Activated CD4-positive, alpha-beta T cell treated with anti-CD3 and anti-CD28 coated beads, Interleukin-2, amount 10 ng/mL, durations not matched to agents 7 days and 5 days (primary cell): ENCODE data around the gene CNTROB. TPM values are rescaled to one million over a fixed set of nuclear protein-coding genes. Genes with fewer than 3 reads are reported as not detected.

Source experiments
- CTCF ChIA-PET: fragments of 350-600 bp; sonication (Branson Sonifier 250); formaldehyde crosslinking; loops from one replicate; lab custom pipeline; 2021; ENCODE audit warnings: antibody characterized with exemption; lab: Charles Lee
- POLR2A ChIA-PET: fragments of 350-600 bp; sonication (Branson Sonifier 250); formaldehyde crosslinking; loops from one replicate; lab custom pipeline; 2021; ENCODE audit warnings: antibody characterized with exemption; lab: Charles Lee
- DNase-seq: peaks from one replicate; pipeline ENCODE4 v3.0.0-alpha.2; 2020
- H3K27ac Mint-ChIP-seq: one replicate; pipeline ENCODE4 v1.8.0; 2021; ENCODE audit warnings: mild to moderate bottlenecking, moderate library complexity, mixed read lengths
- H3K27me3 Mint-ChIP-seq: one replicate; pipeline ENCODE4 v1.8.0; 2021; ENCODE audit warnings: mixed read lengths
- H3K36me3 Mint-ChIP-seq: one replicate; pipeline ENCODE4 v1.8.0; 2021; ENCODE audit warnings: low read depth, mixed read lengths
- H3K4me1 Mint-ChIP-seq: one replicate; pipeline ENCODE4 v1.8.0; 2021; ENCODE audit warnings: mixed read lengths
- H3K4me3 Mint-ChIP-seq: one replicate; pipeline ENCODE4 v1.8.0; 2021; ENCODE audit warnings: mild to moderate bottlenecking, moderate library complexity, mixed read lengths
- H3K9me3 Mint-ChIP-seq: one replicate; pipeline ENCODE4 v1.8.0; 2021; ENCODE audit warnings: mixed read lengths
- total RNA-seq, 2 experiments: library from RNA; stranded (reverse); gene quantifications; one replicate each; pipeline ENCODE4 v1.2.3, GENCODE V29; 2021

The CNTROB gene
- total RNA-seq, 2 experiments from 2014 or later: 74.3 to 77.4 TPM

DNA sequence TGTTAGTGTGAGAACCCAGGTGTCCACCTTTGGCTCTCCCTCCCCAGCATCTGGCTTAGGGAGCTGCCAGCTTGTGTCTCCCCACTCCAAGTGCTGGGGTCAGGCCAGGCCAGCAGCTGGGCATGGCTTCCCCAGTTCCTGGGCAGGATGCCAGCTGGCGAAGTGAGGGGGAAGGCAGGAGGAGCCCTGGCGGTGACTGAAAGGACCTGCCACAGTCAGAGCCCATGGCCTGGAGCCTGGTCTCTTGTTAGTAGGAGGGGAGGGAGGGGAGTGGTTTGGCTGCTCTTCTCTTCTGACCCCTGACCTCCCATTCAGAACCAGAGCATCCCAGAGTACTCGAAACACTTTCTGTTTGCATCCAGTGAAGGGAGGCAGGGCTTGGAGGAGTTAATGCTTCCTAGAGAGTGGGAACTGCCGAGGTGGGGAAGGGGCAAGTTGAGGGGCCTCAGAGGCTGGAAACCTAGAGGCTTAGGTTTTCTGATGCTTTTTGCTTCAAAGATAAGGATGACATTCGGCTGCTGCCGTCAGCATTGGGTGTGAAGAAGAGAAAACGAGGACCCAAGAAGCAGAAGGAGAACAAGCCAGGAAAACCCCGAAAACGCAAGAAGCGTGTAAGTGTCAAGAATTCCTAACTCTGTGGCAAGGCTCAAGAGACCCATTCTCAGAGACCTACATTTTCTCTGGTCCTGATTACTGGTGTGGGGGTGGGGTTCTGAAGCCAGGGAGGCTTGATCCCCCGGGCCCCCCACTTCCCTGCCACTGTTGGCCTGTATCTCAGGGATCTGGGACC, 42.6 kb upstream of the CNTROB start:
- Mint-ChIP-seq H3K4me1 (peaks cover 16% of the 10 kb centered on the region), H3K27ac (no peak overlapping the region), H3K27me3 (no peaks in the 10 kb centered on the region), H3K36me3 (peaks cover 41% of the 10 kb centered on the region), H3K4me3 (no peak overlapping the region), H3K9me3 (no peaks in the 10 kb centered on the region)
- ChIA-PET CTCF (no interaction called here), POLR2A (no interaction called here)
- peak; percentile 27 for DNase-seq

- H3K4me3 Mint-ChIP-seq: no peak overlapping the region
- peaks cover 28% of the 10 kb centered on the region for H3K4me1 Mint-ChIP-seq
- DNase-seq: no peak
- no peak overlapping the region for H3K27ac Mint-ChIP-seq
- H3K9me3 Mint-ChIP-seq: no peaks in the 10 kb centered on the region
- ChIA-PET POLR2A (no interaction called here), CTCF (no interaction called here)
- peaks cover 74% of the 10 kb centered on the region for H3K36me3 Mint-ChIP-seq
- H3K27me3 Mint-ChIP-seq: no peaks in the 10 kb centered on the region
Measured at GRCh38 chr17:7893187-7893880, 38.7 kb upstream of the CNTROB start.

DNA sequence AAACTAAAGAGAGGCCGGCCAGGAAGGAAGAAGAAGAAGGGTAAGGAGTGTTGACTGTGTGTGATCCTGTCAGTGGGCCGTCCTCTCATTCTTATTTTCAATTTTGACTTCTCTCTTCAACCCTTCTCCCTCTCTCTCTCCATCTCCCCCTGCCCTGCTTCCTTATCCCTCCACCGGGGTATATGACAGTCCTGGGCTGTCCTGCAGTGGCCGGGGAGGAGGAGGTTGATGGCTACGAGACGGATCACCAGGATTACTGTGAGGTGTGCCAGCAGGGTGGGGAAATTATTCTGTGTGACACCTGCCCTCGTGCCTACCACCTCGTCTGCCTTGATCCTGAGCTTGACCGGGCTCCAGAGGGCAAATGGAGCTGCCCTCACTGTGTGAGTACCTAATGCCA, 37.8 kb upstream of the CNTROB start:
- Mint-ChIP-seq H3K4me3 (no peak overlapping the region), H3K36me3 (peaks cover 82% of the 10 kb centered on the region), H3K4me1 (peaks cover 28% of the 10 kb centered on the region), H3K27me3 (no peaks in the 10 kb centered on the region), H3K27ac (no peak overlapping the region), H3K9me3 (no peaks in the 10 kb centered on the region)
- POLR2A ChIA-PET: no interaction called here
- CTCF ChIA-PET: no interaction called here
- DNase-seq: no peak

- Mint-ChIP-seq H3K4me1 (peaks cover 28% of the 10 kb centered on the region), H3K36me3 (peaks cover 82% of the 10 kb centered on the region), H3K27me3 (no peaks in the 10 kb centered on the region), H3K4me3 (no peak overlapping the region), H3K27ac (no peak overlapping the region), H3K9me3 (no peaks in the 10 kb centered on the region)
- ChIA-PET CTCF (interaction anchor here (0.5 kb wide), 1 partner anchor 20 kb away, joined by 3 read pairs; no protein-coding TSS in a partner anchor), POLR2A (no interaction called here)
- DNase-seq: no peak
Measured at GRCh38 chr17:7894866-7895265, 37.1 kb upstream of the CNTROB start.

- no peaks in the 10 kb centered on the region for H3K9me3 Mint-ChIP-seq
- no peak overlapping the region for H3K27ac Mint-ChIP-seq
- H3K27me3 Mint-ChIP-seq: no peaks in the 10 kb centered on the region
- POLR2A ChIA-PET: no interaction called here
- H3K36me3 Mint-ChIP-seq: peaks cover 80% of the 10 kb centered on the region
- no peak for DNase-seq
- H3K4me3 Mint-ChIP-seq: no peak overlapping the region
- peaks cover 21% of the 10 kb centered on the region for H3K4me1 Mint-ChIP-seq
- CTCF ChIA-PET: interaction anchor here (1.4 to 2.1 kb wide), 2 partner anchors 10 to 92 kb away, joined by 4 to 6 read pairs; no protein-coding TSS in a partner anchor
Measured at GRCh38 chr17:7897090-7897489, 34.9 kb upstream of the CNTROB start.

GRCh38 chr17:7897773-7898172, 34.2 kb upstream of the CNTROB start:
- DNase-seq: no peak
- Mint-ChIP-seq H3K4me1 (peaks cover 21% of the 10 kb centered on the region), H3K27me3 (no peaks in the 10 kb centered on the region), H3K27ac (no peak overlapping the region), H3K36me3 (peaks cover 82% of the 10 kb centered on the region), H3K4me3 (no peak overlapping the region), H3K9me3 (no peaks in the 10 kb centered on the region)
- POLR2A ChIA-PET: no interaction called here
- CTCF ChIA-PET: interaction anchor here (1.0 to 2.1 kb wide), 3 partner anchors 9 to 91 kb away, joined by 4 to 6 read pairs (median 4); no protein-coding TSS in a partner anchor

DNA sequence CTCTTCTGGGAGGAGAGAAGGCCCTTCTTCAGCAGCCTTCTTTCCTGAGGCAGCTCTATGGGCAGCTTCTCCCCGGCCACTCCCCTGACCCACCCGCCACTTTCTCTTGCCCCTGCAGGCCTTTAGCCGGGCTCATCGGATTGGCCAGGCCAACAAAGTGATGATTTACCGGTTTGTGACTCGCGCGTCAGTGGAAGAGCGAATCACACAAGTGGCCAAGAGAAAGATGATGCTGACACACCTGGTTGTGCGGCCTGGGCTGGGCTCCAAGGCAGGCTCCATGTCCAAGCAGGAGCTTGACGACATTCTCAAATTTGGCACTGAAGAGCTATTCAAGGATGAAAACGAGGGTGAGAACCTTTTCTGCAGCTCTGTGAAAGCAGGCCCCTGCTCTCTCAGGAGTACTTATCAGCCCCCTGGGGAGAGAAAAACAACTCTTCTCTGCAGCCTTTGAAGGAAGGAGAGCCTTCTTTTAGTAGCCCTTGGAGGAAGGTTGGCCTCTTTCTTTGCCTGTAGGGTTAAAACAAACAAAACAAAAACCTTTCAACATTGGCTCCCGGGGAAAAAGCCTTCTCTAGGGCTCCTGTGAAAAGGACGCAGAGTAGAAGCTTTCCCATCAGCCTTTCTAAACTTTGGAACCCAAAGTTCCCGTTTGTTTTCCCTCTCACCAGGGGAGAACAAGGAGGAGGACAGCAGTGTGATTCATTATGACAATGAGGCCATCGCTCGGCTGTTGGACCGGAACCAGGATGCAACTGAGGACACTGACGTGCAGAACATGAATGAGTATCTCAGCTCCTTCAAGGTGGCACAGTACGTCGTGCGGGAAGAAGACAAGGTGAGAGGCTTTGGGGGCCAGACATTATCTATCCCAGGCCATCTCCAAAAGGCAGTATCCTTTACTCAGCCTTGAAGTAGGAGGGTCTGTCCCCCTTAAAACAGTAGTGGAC, 28.6 kb upstream of the CNTROB start:
- Mint-ChIP-seq H3K27me3 (no peaks in the 10 kb centered on the region), H3K27ac (peak overlapping the region; percentile 39), H3K4me3 (no peak overlapping the region), H3K4me1 (no peaks in the 10 kb centered on the region), H3K36me3 (peaks cover 75% of the 10 kb centered on the region), H3K9me3 (no peaks in the 10 kb centered on the region)
- POLR2A ChIA-PET: no interaction called here
- no peak for DNase-seq
- CTCF ChIA-PET: interaction anchor here (0.9 to 4.3 kb wide), 3 partner anchors 9 to 439 kb away, joined by 3 to 17 read pairs (median 3); no protein-coding TSS in a partner anchor

GRCh38 chr17:7909089-7909488, 22.9 kb upstream of the CNTROB start:
- Mint-ChIP-seq H3K9me3 (no peaks in the 10 kb centered on the region), H3K27ac (no peak overlapping the region), H3K36me3 (peaks cover 54% of the 10 kb centered on the region), H3K4me1 (peaks cover 14% of the 10 kb centered on the region), H3K4me3 (no peak overlapping the region), H3K27me3 (no peaks in the 10 kb centered on the region)
- POLR2A ChIA-PET: no interaction called here
- DNase-seq: no peak
- CTCF ChIA-PET: no interaction called here

DNA sequence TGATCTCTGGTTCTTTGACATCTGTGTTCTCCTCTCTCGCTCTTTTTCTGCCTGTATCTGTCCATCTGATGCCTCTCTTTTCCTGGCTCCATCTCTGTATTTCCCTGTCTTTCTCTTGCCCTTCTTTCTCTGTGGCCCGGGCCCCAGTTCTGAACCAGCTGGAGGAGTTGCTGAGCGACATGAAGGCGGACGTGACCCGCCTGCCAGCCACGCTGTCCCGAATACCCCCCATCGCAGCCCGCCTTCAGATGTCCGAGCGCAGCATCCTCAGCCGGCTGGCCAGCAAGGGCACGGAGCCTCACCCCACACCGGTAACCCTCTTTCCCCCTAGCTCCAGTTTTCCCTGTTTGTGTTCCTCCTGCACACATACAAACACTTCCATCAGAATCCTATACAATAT, 21.7 kb upstream of the CNTROB start:
- Mint-ChIP-seq H3K4me1 (peaks cover 24% of the 10 kb centered on the region), H3K4me3 (no peak overlapping the region), H3K27ac (no peak overlapping the region), H3K27me3 (no peaks in the 10 kb centered on the region), H3K9me3 (no peaks in the 10 kb centered on the region), H3K36me3 (peaks cover 44% of the 10 kb centered on the region)
- DNase-seq: no peak
- CTCF ChIA-PET: no interaction called here
- POLR2A ChIA-PET: no interaction called here

DNA sequence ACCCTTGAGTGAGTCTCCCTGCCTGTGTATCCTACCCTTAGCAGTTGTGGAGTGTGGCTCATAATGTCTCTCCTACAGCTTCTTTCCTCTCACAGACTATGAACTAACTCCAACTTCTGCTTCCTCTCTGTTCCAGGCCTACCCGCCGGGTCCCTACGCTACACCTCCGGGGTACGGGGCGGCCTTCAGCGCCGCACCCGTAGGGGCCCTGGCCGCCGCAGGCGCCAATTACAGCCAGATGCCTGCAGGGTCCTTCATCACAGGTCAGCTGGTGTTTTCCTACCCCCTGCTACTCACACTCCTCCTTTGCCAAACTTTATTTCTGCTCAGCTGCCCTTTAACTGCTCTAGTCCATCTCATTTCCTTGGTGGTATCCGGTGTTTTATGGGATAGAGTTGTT, 21.3 kb upstream of the CNTROB start:
- no peak overlapping the region for H3K4me3 Mint-ChIP-seq
- POLR2A ChIA-PET: no interaction called here
- CTCF ChIA-PET: interaction anchor here (1.0 to 3.8 kb wide), 2 partner anchors 9 kb away, joined by 3 to 17 read pairs; no protein-coding TSS in a partner anchor
- H3K36me3 Mint-ChIP-seq: peaks cover 39% of the 10 kb centered on the region
- no peak for DNase-seq
- H3K27me3 Mint-ChIP-seq: no peaks in the 10 kb centered on the region
- H3K9me3 Mint-ChIP-seq: no peaks in the 10 kb centered on the region
- H3K27ac Mint-ChIP-seq: no peak overlapping the region
- peaks cover 28% of the 10 kb centered on the region for H3K4me1 Mint-ChIP-seq

DNA sequence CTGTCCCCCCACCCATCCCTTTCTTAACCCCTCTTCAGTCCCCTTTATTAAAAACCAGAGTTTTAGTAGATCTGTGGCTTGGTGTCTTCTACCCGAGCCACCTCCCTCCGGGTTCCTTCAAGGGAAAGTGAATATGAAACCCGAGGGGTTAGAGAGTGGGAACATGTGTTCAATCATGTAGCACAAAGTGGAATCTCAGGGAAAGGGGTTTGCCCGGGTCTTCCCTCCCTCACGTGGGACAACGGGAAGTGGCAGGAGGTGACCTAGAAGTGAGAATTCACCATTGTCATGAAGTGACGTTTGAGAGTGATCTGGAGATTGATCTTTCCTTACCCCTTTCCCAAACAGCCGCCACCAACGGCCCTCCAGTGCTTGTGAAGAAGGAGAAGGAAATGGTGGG, 20.9 kb upstream of the CNTROB start:
- Mint-ChIP-seq H3K4me3 (no peak overlapping the region), H3K36me3 (peaks cover 37% of the 10 kb centered on the region), H3K9me3 (no peaks in the 10 kb centered on the region), H3K4me1 (peaks cover 28% of the 10 kb centered on the region), H3K27me3 (no peaks in the 10 kb centered on the region), H3K27ac (no peak overlapping the region)
- DNase-seq: no peak
- POLR2A ChIA-PET: no interaction called here
- CTCF ChIA-PET: interaction anchor here (1.0 to 3.8 kb wide), 4 partner anchors 8 to 130 kb away, joined by 3 to 17 read pairs (median 9); no protein-coding TSS in a partner anchor

DNA sequence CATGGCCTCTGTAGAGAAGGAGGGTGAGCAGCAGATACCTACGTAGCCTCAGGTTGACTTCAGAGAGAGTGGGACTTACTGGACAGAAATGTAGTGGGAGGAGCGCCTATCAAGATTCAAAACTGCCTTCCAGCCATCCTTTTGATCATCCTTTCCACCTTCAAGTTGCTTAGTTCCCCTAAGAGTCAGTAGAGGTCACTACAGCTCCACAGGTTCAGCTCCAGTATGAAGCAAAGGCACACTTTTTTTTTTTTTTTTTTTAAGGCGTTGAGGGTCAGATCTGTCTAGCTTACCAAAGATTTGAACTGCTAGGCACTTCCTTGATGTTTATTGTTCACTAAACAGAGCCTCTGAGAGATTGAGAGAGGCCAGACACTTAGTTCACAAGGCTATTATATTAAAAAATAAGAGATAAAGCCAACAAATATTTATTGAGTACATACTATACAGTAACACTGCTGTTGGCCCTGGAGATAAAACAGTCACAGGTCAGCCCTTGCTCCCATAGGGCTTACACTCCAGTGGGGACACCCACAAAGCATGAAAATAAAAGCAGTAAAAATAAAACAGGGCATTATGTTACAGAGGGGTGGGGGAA, 19.0 kb upstream of the CNTROB start:
- DNase-seq: peak; percentile 73
- H3K4me1 Mint-ChIP-seq: peaks cover 38% of the 10 kb centered on the region
- peaks cover 29% of the 10 kb centered on the region for H3K36me3 Mint-ChIP-seq
- H3K27ac Mint-ChIP-seq: peak overlapping the region; percentile 25
- CTCF ChIA-PET: interaction anchor here (0.6 to 3.8 kb wide), 20 partner anchors 9 to 426 kb away, joined by 3 to 17 read pairs (median 4); partner anchors contain the start of genes CNTROB and TRAPPC1
- H3K9me3 Mint-ChIP-seq: no peaks in the 10 kb centered on the region
- H3K27me3 Mint-ChIP-seq: no peaks in the 10 kb centered on the region
- POLR2A ChIA-PET: interaction anchor here (0.6 kb wide), 1 partner anchor 77 kb away, joined by 4 read pairs; no protein-coding TSS in a partner anchor
- no peak overlapping the region for H3K4me3 Mint-ChIP-seq
